B cell (primary cell): ENCODE measurements around the gene TRMT10A.

Experiments
- CTCF ChIP-seq: fragments of 200-600 bp; IDR thresholded peaks from one replicate; pipeline ENCODE4 v1.8.0; 2022; ENCODE audit warnings: antibody characterized with exemption, mild to moderate bottlenecking
- EZH2 ChIP-seq: IDR thresholded peaks from 2 replicates; pipeline ENCODE4 v1.6.1; 2012; ENCODE audit warnings: borderline replicate concordance, low read depth, mild to moderate bottlenecking, moderate library complexity, low read length; ENCODE audit not compliant: insufficient read depth, poor library complexity, severe bottlenecking

- TF ChIP-seq CTCF, result no peak
- TF ChIP-seq EZH2, result no peak
These were observed 11.0 kb downstream of the TRMT10A start for GRCh38 chr4:99552872-99553271.
